Neuronal stem cell (in vitro differentiated cells): ENCODE results near the gene CABP7.

ENCODE experiments used
- DNase-seq: peaks from one replicate; pipeline ENCODE4 v3.0.0-alpha.2; 2013; ENCODE audit warnings: low spot score
- H2AFZ ChIP-seq: one replicate; pipeline ENCODE4 v1.6.1; 2013; ENCODE audit warnings: mild to moderate bottlenecking, low read length, inconsistent platforms
- H2AK5ac ChIP-seq: 2 replicates; pipeline ENCODE4 v1.6.1; 2013; ENCODE audit warnings: low read depth, mild to moderate bottlenecking, inconsistent platforms, low read length, moderate library complexity, mixed read lengths
- H2BK120ac ChIP-seq: 2 replicates; pipeline ENCODE4 v1.6.1; 2013; ENCODE audit warnings: low read depth, mild to moderate bottlenecking, inconsistent platforms, low read length, moderate library complexity, mixed read lengths
- H2BK12ac ChIP-seq: one replicate; pipeline ENCODE4 v1.6.1; 2013; ENCODE audit warnings: low read length, inconsistent platforms
- H2BK15ac ChIP-seq: 2 replicates; pipeline ENCODE4 v1.6.1; 2013; ENCODE audit warnings: mild to moderate bottlenecking, low read length, inconsistent platforms, mixed read lengths
- H2BK5ac ChIP-seq: one replicate; pipeline ENCODE4 v1.6.1; 2013; ENCODE audit warnings: inconsistent platforms, mild to moderate bottlenecking, low read length, moderate library complexity
- H3K14ac ChIP-seq: one replicate; pipeline ENCODE4 v1.6.1; 2013; ENCODE audit warnings: low read length, inconsistent platforms
- H3K18ac ChIP-seq: 2 replicates; pipeline ENCODE4 v1.6.1; 2013; ENCODE audit warnings: low read length, inconsistent platforms
- H3K23ac ChIP-seq: 2 replicates; pipeline ENCODE4 v1.6.1; 2013; ENCODE audit warnings: low read depth, mild to moderate bottlenecking, mixed read lengths, low read length, inconsistent platforms; ENCODE audit not compliant: poor library complexity
- H3K27ac ChIP-seq: replicated peaks from 3 replicates; pipeline ENCODE4 v1.5.1; 2013; ENCODE audit warnings: low read length, inconsistent platforms
- H3K27me3 ChIP-seq, 3 experiments: 2 replicates each; pipeline ENCODE4 v1.6.1; 2013; ENCODE audit warnings: low read length in 3 of 3, mild to moderate bottlenecking in 2 of 3, inconsistent platforms in 1 of 3, low read depth in 1 of 3, mixed read lengths in 1 of 3, moderate library complexity in 1 of 3; ENCODE audit not compliant: control insufficient read depth in 3 of 3, insufficient read depth in 3 of 3
- H3K36me3 ChIP-seq, 2 donors: replicated peaks in 1 of 2; 2 replicates each; pipeline ENCODE4 v1.6.1; 2013; ENCODE audit warnings: low read length in 2 of 2; ENCODE audit not compliant: control insufficient read depth in 2 of 2, insufficient read depth in 2 of 2
- H3K4ac ChIP-seq: 2 replicates; pipeline ENCODE4 v1.6.1; 2013; ENCODE audit warnings: inconsistent platforms, mild to moderate bottlenecking, low read length, moderate library complexity
- H3K4me1 ChIP-seq, 2 donors: 1 replicate in 1 of 2; 2 replicates in 1 of 2; pipeline ENCODE4 v1.6.1; 2013; ENCODE audit warnings: low read length in 2 of 2, low read depth in 1 of 2; ENCODE audit not compliant: control insufficient read depth in 2 of 2, insufficient read depth in 1 of 2
- H3K4me2 ChIP-seq: one replicate; pipeline ENCODE4 v1.6.1; 2013; ENCODE audit warnings: mild to moderate bottlenecking, low read length, inconsistent platforms; ENCODE audit not compliant: insufficient read depth, poor library complexity, severe bottlenecking
- H3K4me3 ChIP-seq, 2 donors: 2 replicates each; pipeline ENCODE4 v1.5.1; 2013; ENCODE audit warnings: low read length in 2 of 2, mild to moderate bottlenecking in 2 of 2, inconsistent platforms in 1 of 2, moderate library complexity in 1 of 2
- H3K79me1 ChIP-seq: one replicate; pipeline ENCODE4 v1.6.1; 2013; ENCODE audit warnings: low read depth, mild to moderate bottlenecking, inconsistent platforms, low read length, moderate library complexity
- H3K9ac ChIP-seq: one replicate; pipeline ENCODE4 v1.6.1; 2013; ENCODE audit warnings: mild to moderate bottlenecking, low read depth, low read length, inconsistent platforms; ENCODE audit not compliant: poor library complexity
- H3K9me3 ChIP-seq, 2 donors: replicated peaks in 1 of 2; 2 replicates each; pipeline versions ENCODE3 to v1.6.1; 2013; ENCODE audit warnings: low read length in 2 of 2, mild to moderate bottlenecking in 2 of 2, inconsistent platforms in 1 of 2, low read depth in 1 of 2, mixed read lengths in 1 of 2, moderate library complexity in 1 of 2; ENCODE audit not compliant: control insufficient read depth in 2 of 2, insufficient read depth in 1 of 2
- H4K8ac ChIP-seq: one replicate; pipeline ENCODE4 v1.6.1; 2013; ENCODE audit warnings: low read depth, mild to moderate bottlenecking, inconsistent platforms, low read length, moderate library complexity
- H4K91ac ChIP-seq: one replicate; pipeline ENCODE4 v1.6.1; 2013; ENCODE audit warnings: low read length, low read depth, mild to moderate bottlenecking, inconsistent platforms; ENCODE audit not compliant: poor library complexity
- WGBS, 2 donors: extraction: QIAGEN DNeasy Blood & Tissue Kit; methylation state at CpG; one replicate each; pipeline ENCODE4 v1.1.7; 2013; ENCODE audit warnings: missing lambda C conversion rate in 2 of 2, mixed read lengths in 1 of 2; ENCODE audit not compliant: insufficient read length in 2 of 2, insufficient replicate concordance in 1 of 2; ENCODE audit errors: extremely low coverage in 2 of 2; 5-methylcytosine and 5-hydroxymethylcytosine counted together

CABP7 gene

GRCh38 chr22:29740216-29740615 is 20.4 kb downstream of the CABP7 start:
- Histone ChIP-seq H3K4me2 (no peak overlapping the region), H3K9me3 (no peaks in the 10 kb centered on the region), H2BK5ac (peak overlapping the region; percentile 24), H2BK15ac (no peak overlapping the region), H2BK120ac (no peak overlapping the region), H2AK5ac (no peak overlapping the region), H3K18ac (no peak overlapping the region), H3K4ac (no peak overlapping the region), H3K9ac (no peak overlapping the region), H3K27ac (no peak overlapping the region), H4K91ac (no peak overlapping the region), H3K23ac (no peak overlapping the region), H4K8ac (no peak overlapping the region), H3K4me1 (peaks cover 0 to 2% of the 10 kb centered on the region in 2 donors), H3K14ac (peak overlapping the region; percentile 56), H3K79me1 (no peaks in the 10 kb centered on the region), H3K36me3 (peaks cover 0 to 2% of the 10 kb centered on the region in 2 donors), H2AFZ (no peak overlapping the region), H3K27me3 (no peaks in the 10 kb centered on the region), H2BK12ac (no peak overlapping the region), H3K4me3 (no peak overlapping the region)
- no peak for DNase-seq
- no CpG with 5 or more reads among the region's 5 CpGs for WGBS, 2 donors

GRCh38 chr22:29741926-29742325 is 22.1 kb downstream of the CABP7 start:
- Histone ChIP-seq H4K8ac (no peak overlapping the region), H3K4me1 (no peaks in the 10 kb centered on the region), H3K36me3 (peaks cover 7% of the 10 kb centered on the region in 2 donors), H3K4me2 (no peak overlapping the region), H2BK120ac (no peak overlapping the region), H4K91ac (no peak overlapping the region), H3K18ac (no peak overlapping the region), H3K27ac (no peak overlapping the region), H2AK5ac (no peak overlapping the region), H3K9ac (no peak overlapping the region), H3K9me3 (no peaks in the 10 kb centered on the region), H3K14ac (no peak overlapping the region), H3K4me3 (no peak overlapping the region), H2AFZ (no peak overlapping the region), H2BK5ac (no peak overlapping the region), H3K27me3 (no peaks in the 10 kb centered on the region), H2BK15ac (no peak overlapping the region), H3K4ac (no peak overlapping the region), H3K79me1 (no peaks in the 10 kb centered on the region), H3K23ac (no peak overlapping the region), H2BK12ac (no peak overlapping the region)
- DNase-seq = no peak
- WGBS, 2 donors = no CpG with 5 or more reads among the region's 2 CpGs

DNA sequence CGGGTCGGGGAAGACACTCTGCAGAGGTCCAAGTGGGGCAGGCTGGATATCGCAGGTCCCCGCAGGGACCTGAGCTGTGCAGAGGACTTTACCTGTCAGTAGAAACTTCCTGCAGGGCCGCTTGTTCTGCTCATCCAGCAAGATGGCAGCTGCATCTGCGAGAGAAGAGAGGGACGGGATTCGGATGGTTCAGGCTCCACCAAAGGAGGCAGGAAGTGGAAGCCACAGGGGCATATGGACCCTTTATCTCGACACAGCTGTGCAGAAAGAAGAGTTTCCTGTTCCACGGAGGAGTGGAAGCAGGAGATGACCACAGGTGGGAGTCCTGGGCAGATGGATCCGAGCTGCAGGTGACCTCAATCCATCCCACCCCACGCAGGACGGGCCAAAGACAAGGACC is 22.5 kb downstream of the CABP7 start:
- Histone ChIP-seq H3K4me2 (no peak overlapping the region), H2AK5ac (no peak overlapping the region), H2BK15ac (no peak overlapping the region), H3K4ac (no peak overlapping the region), H3K9ac (peak overlapping the region; percentile 24), H3K27me3 (no peaks in the 10 kb centered on the region), H3K27ac (no peak overlapping the region), H3K36me3 (peaks cover 7% of the 10 kb centered on the region in 2 donors), H2BK12ac (no peak overlapping the region), H3K9me3 (no peaks in the 10 kb centered on the region), H2AFZ (no peak overlapping the region), H2BK120ac (no peak overlapping the region), H4K91ac (no peak overlapping the region), H3K79me1 (no peaks in the 10 kb centered on the region), H3K14ac (no peak overlapping the region), H3K4me1 (no peaks in the 10 kb centered on the region), H3K18ac (no peak overlapping the region), H2BK5ac (no peak overlapping the region), H4K8ac (no peak overlapping the region), H3K23ac (no peak overlapping the region), H3K4me3 (peak overlapping the region in 1 of 2 donors; percentile 18)
- WGBS, 2 donors = no CpG with 5 or more reads among the region's 13 CpGs
- no peak for DNase-seq

GRCh38 chr22:29744902-29745301 is 25.1 kb downstream of the CABP7 start:
- Histone ChIP-seq H2AFZ (no peak overlapping the region), H2BK12ac (no peak overlapping the region), H4K8ac (no peak overlapping the region), H3K18ac (no peak overlapping the region), H3K4ac (no peak overlapping the region), H3K27ac (no peak overlapping the region), H3K4me2 (no peak overlapping the region), H2AK5ac (no peak overlapping the region), H3K14ac (no peak overlapping the region), H3K9ac (peak overlapping the region; percentile 51), H3K79me1 (no peaks in the 10 kb centered on the region), H3K36me3 (peaks cover 6 to 7% of the 10 kb centered on the region in 2 donors), H4K91ac (no peak overlapping the region), H2BK15ac (no peak overlapping the region), H2BK5ac (no peak overlapping the region), H3K9me3 (no peaks in the 10 kb centered on the region), H3K4me1 (no peaks in the 10 kb centered on the region), H3K4me3 (peak overlapping the region in 1 of 2 donors; percentile 47), H2BK120ac (no peak overlapping the region), H3K23ac (peak overlapping the region; percentile 13), H3K27me3 (no peaks in the 10 kb centered on the region)
- DNase-seq = no peak
- no CpG with 5 or more reads among the region's 8 CpGs for whole genome bisulfite sequencing, 2 donors
